HG03439 (cell line): ENCODE results near the gene AQP12B.
"Not testable (repeated sequence)": the region's sequence is repeated elsewhere in the genome, so short reads cannot be mapped to it uniquely, and the experiment has no call there.

ENCODE experiments used
- ATAC-seq: cut with Tn5 transposase; IDR thresholded peaks from one replicate; pipeline ENCODE4 v1.9.1; 2021; ENCODE audit warnings: mild to moderate bottlenecking, moderate library complexity; ENCODE audit not compliant: unreplicated experiment

Gene AQP12B

GRCh38 chr2:240682431-240683224 is at the start of gene AQP12B:
Gene AQP12B (minus strand): TSS chr2:240682885. CDS start chr2:240682837, 48 bp downstream.
- not testable (repeated sequence) for ATAC-seq

GRCh38 chr2:240732184-240732583 is 49.5 kb upstream of the AQP12B start:
- no peak for ATAC-seq

- no peak for ATAC-seq
Observed at GRCh38 chr2:240731178-240731545, 48.5 kb upstream of the AQP12B start.

- no peak for ATAC-seq
Observed at GRCh38 chr2:240730501-240731177, 48.0 kb upstream of the AQP12B start.

- ATAC-seq, result no peak
Observed at GRCh38 chr2:240728827-240729226, 46.1 kb upstream of the AQP12B start.

- no peak for ATAC-seq
Observed at GRCh38 chr2:240728361-240728760, 45.7 kb upstream of the AQP12B start.

- no peak for ATAC-seq
Observed at GRCh38 chr2:240727913-240728312, 45.2 kb upstream of the AQP12B start.

GRCh38 chr2:240727439-240727838 is 44.8 kb upstream of the AQP12B start:
- ATAC-seq, result no peak

- no peak for ATAC-seq
Observed at GRCh38 chr2:240726876-240727275, 44.2 kb upstream of the AQP12B start.

- no peak for ATAC-seq
Observed at GRCh38 chr2:240725671-240726070, 43.0 kb upstream of the AQP12B start.

GRCh38 chr2:240725266-240725665 is 42.6 kb upstream of the AQP12B start:
- ATAC-seq, result no peak

- ATAC-seq, result no peak
Observed at GRCh38 chr2:240724431-240724830, 41.7 kb upstream of the AQP12B start.

GRCh38 chr2:240723851-240724250 is 41.2 kb upstream of the AQP12B start:
- ATAC-seq, result no peak

GRCh38 chr2:240722796-240723735 is 40.4 kb upstream of the AQP12B start:
- no peak for ATAC-seq

- no peak for ATAC-seq
Observed at GRCh38 chr2:240722376-240722775, 39.7 kb upstream of the AQP12B start.

GRCh38 chr2:240721596-240722180 is 39.0 kb upstream of the AQP12B start:
- ATAC-seq, result no peak

- ATAC-seq, result no peak
Observed at GRCh38 chr2:240720686-240721595, 38.3 kb upstream of the AQP12B start.

GRCh38 chr2:240719676-240720545 is 37.2 kb upstream of the AQP12B start:
- ATAC-seq, result no peak
